Bronchial epithelial cell (primary cell): ENCODE measurements around the gene LIPJ. TPM values are rescaled to one million over a fixed set of nuclear protein-coding genes. Genes with fewer than 3 reads are reported as not detected.

Experiments used
- DNase-seq: peaks from one replicate; pipeline ENCODE4 v3.0.0-alpha.2; 2010; ENCODE audit warnings: low read depth
- FAIRE-seq: peaks from 2 replicates; lab custom pipeline; 2011; peaks lifted over from hg19 to GRCh38; lab: Jason Lieb, UNC
- H3K27me3 ChIP-seq: 2 replicates; pipeline ENCODE4 v1.5.1; 2011; ENCODE audit warnings: low read length; ENCODE audit not compliant: control insufficient read depth, insufficient read depth
- H3K36me3 ChIP-seq: 2 replicates; pipeline ENCODE4 v1.5.1; 2011; ENCODE audit warnings: low read length; ENCODE audit not compliant: control insufficient read depth, insufficient read depth
- H3K4me3 ChIP-seq: 2 replicates; pipeline ENCODE4 v1.5.1; 2011; ENCODE audit warnings: mild to moderate bottlenecking, low read depth, low read length, control low read depth
- total RNA-seq: library from RNA; depleted of rRNA; stranded (reverse); fragments of >200 nt; gene quantifications from 2 replicates; pipeline ENCODE4 v1.2.1, GENCODE V29; 2014
- TF ChIP-seq, protein P1 (sequence below): IDR thresholded peaks from 2 replicates; pipeline ENCODE4 v1.5.1; 2011; ENCODE audit warnings: mild to moderate bottlenecking, moderate library complexity, low read length, control low read depth, inconsistent platforms; ENCODE audit not compliant: insufficient read depth, severe bottlenecking

LIPJ gene
- total RNA-seq, 1 donor from 2014 or later: not detected

DNA sequence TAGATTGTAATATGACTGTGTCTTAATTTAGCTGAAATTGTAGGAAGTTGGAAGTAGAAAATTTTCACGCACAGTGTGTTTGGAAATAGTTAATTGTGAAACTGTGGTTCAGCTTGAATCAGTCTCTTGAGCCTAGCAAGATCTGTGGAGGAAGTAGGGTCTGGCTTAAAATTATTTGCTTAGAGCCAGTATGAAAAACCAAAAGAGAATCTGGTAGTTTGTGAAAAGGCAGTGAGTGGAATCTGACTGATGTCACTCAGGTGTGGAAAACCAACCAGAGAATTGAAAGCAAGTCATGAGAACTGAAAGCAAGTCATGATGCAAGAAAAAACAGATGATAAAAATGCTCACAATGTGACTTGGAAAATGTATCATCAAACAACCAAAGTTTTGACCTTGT is 11.5 kb downstream of the LIPJ start:
- TF ChIP-seq, protein P1, sequence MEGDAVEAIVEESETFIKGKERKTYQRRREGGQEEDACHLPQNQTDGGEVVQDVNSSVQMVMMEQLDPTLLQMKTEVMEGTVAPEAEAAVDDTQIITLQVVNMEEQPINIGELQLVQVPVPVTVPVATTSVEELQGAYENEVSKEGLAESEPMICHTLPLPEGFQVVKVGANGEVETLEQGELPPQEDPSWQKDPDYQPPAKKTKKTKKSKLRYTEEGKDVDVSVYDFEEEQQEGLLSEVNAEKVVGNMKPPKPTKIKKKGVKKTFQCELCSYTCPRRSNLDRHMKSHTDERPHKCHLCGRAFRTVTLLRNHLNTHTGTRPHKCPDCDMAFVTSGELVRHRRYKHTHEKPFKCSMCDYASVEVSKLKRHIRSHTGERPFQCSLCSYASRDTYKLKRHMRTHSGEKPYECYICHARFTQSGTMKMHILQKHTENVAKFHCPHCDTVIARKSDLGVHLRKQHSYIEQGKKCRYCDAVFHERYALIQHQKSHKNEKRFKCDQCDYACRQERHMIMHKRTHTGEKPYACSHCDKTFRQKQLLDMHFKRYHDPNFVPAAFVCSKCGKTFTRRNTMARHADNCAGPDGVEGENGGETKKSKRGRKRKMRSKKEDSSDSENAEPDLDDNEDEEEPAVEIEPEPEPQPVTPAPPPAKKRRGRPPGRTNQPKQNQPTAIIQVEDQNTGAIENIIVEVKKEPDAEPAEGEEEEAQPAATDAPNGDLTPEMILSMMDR: no peak
- Histone ChIP-seq H3K36me3 (no peaks in the 10 kb centered on the region), H3K27me3 (no peaks in the 10 kb centered on the region), H3K4me3 (no peak overlapping the region)
- DNase-seq (no peak), FAIRE-seq (no peak)

GRCh38 chr10:88608052-88608732 is 21.6 kb downstream of the LIPJ start:
- Histone ChIP-seq H3K36me3 (no peaks in the 10 kb centered on the region), H3K4me3 (no peak overlapping the region), H3K27me3 (no peaks in the 10 kb centered on the region)
- TF ChIP-seq, protein P1: no peak
- DNase-seq (no peak), FAIRE-seq (no peak)

- no peak overlapping the region for H3K4me3 ChIP-seq
- FAIRE-seq (no peak), DNase-seq (no peak)
- TF ChIP-seq, protein P1: no peak
- no peaks in the 10 kb centered on the region for H3K36me3 ChIP-seq
- no peaks in the 10 kb centered on the region for H3K27me3 ChIP-seq
Measured at GRCh38 chr10:88608780-88609179, 22.2 kb downstream of the LIPJ start.

DNA sequence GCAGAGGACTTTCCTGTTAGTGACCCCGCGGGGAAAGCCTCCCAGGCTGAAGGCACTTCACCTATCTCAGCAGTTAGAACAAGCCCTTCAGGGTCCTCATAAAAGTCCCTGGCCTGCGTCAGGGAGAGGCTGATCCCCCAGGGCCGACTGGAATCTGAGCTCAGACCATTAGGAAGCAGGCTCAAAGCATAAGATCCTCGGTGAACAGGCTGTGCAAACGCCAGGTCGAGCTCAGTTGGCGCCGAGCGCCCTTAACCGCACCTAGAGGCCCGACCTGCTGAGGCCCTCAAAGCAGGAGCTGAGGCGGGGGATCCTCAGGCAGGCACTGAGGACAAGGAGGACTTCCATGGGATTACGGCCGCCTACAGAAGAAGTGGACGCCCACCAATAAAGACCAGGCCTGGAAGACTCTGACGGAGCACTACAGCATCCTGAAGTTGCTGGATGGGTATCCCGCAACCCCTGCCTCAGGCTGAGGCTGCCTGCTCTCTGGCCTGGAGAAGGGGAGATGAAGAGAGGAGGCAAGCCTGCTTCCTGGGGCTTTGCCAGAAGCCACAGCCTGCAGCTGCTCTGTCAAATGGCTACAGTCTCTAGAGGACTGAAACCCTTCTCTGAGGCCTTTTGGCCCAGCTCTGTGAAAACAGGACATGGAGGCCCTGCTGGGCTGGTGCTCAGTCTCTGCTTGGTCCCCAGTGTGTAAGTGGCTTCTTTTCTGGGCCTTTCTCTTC is 29.9 kb downstream of the LIPJ start:
- DNase-seq (no peak), FAIRE-seq (no peak)
- Histone ChIP-seq H3K36me3 (no peaks in the 10 kb centered on the region), H3K4me3 (no peak overlapping the region), H3K27me3 (no peaks in the 10 kb centered on the region)
- TF ChIP-seq, protein P1: no peak

GRCh38 chr10:88617772-88618300 is 31.3 kb downstream of the LIPJ start:
- no peak for FAIRE-seq
- no peaks in the 10 kb centered on the region for H3K27me3 ChIP-seq
- H3K36me3 ChIP-seq: no peaks in the 10 kb centered on the region
- TF ChIP-seq, protein P1: no peak
- no peak for DNase-seq
- no peak overlapping the region for H3K4me3 ChIP-seq
